Natural killer cell (primary cell): Measurements from ENCODE around the gene CLDN8. TPM values are rescaled to one million over a fixed set of nuclear protein-coding genes. Genes with fewer than 3 reads are reported as not detected.

Experiments used
- ATAC-seq, 3 donors: fragments of 150-1000 bp in 2 of 3; fragments of 200-7000 bp in 1 of 3; cut with Tn5 transposase; 1 replicate in 1 of 3; 2 replicates in 2 of 3; pipeline ENCODE4 v1.10.0; 2021; ENCODE audit warnings: mild to moderate bottlenecking in 2 of 3, moderate library complexity in 2 of 3
- DNase-seq, 2 donors: peaks; one replicate each; pipeline versions ENCODE4 v3.0.0 to v3.0.0-alpha.2; 2013 to 2021; ENCODE audit warnings: mixed read lengths in 1 of 2
- H3K27ac ChIP-seq: one replicate; pipeline ENCODE4 v1.5.1; 2013; ENCODE audit warnings: mild to moderate bottlenecking, low read length
- H3K27me3 ChIP-seq: one replicate; pipeline ENCODE4 v1.6.1; 2013; ENCODE audit warnings: low read length; ENCODE audit not compliant: control insufficient read depth, insufficient read depth
- H3K36me3 ChIP-seq: one replicate; pipeline ENCODE4 v1.6.1; 2013; ENCODE audit warnings: low read length; ENCODE audit not compliant: control insufficient read depth, insufficient read depth
- H3K4me1 ChIP-seq: one replicate; pipeline ENCODE4 v1.6.1; 2013; ENCODE audit warnings: low read length; ENCODE audit not compliant: control insufficient read depth, insufficient read depth
- H3K4me3 ChIP-seq: one replicate; pipeline ENCODE4 v1.5.1; 2013; ENCODE audit warnings: low read length
- H3K9me3 ChIP-seq: one replicate; pipeline ENCODE4 v1.6.1; 2013; ENCODE audit warnings: low read length; ENCODE audit not compliant: control insufficient read depth, insufficient read depth
- H3K27ac Mint-ChIP-seq, 2 donors: one replicate each; pipeline ENCODE4 v1.8.0; 2022; ENCODE audit warnings: mild to moderate bottlenecking in 2 of 2, mixed read lengths in 2 of 2, moderate library complexity in 1 of 2
- H3K27me3 Mint-ChIP-seq, 2 donors: one replicate each; pipeline ENCODE4 v1.8.0; 2022; ENCODE audit warnings: low read depth in 2 of 2, mixed read lengths in 2 of 2
- H3K36me3 Mint-ChIP-seq: one replicate; pipeline ENCODE4 v1.8.0; 2022; ENCODE audit warnings: mixed read lengths
- H3K4me1 Mint-ChIP-seq, 2 donors: one replicate each; pipeline ENCODE4 v1.8.0; 2022; ENCODE audit warnings: mixed read lengths in 2 of 2
- H3K4me3 Mint-ChIP-seq: one replicate; pipeline ENCODE4 v1.8.0; 2022; ENCODE audit warnings: mild to moderate bottlenecking, moderate library complexity, mixed read lengths
- H3K9me3 Mint-ChIP-seq, 2 donors: one replicate each; pipeline ENCODE4 v1.8.0; 2022; ENCODE audit warnings: mixed read lengths in 2 of 2
- CTCF ChIP-seq: fragments of 200-600 bp; IDR thresholded peaks from one replicate; pipeline ENCODE4 v1.8.0; 2022; ENCODE audit warnings: antibody characterized with exemption
- WGBS: methylation state at CpG from one replicate; pipeline ENCODE4 v1.1.7; 2013; ENCODE audit warnings: missing lambda C conversion rate; ENCODE audit not compliant: insufficient coverage; 5-methylcytosine and 5-hydroxymethylcytosine counted together
- intact Hi-C: fragments of 100-400 bp; cut with micrococcal nuclease; formaldehyde crosslinking; loops from one replicate; pipeline ENCODE4 v1.14.2; 2022
- total RNA-seq, 4 donors: library from RNA; stranded (reverse); fragments of 120-200 nt in 1 of 4; gene quantifications; one replicate each; pipeline versions ENCODE4 v1.2.3 to v1.2.4, GENCODE V29; 2013 to 2022

CLDN8 gene
- total RNA-seq, 3 donors from 2014 or later (not counting 1 experiment from before 2014, with no cell fraction given) = not detected

- Mint-ChIP-seq H3K36me3 (no peaks in the 10 kb centered on the region), H3K27ac (no peak overlapping the region), H3K4me3 (no peak overlapping the region), H3K9me3 (peaks cover 12 to 15% of the 10 kb centered on the region in 2 donors), H3K4me1 (no peaks in the 10 kb centered on the region), H3K27me3 (no peaks in the 10 kb centered on the region)
- H3K27ac ChIP-seq = no peak overlapping the region
- ATAC-seq = no peak
- H3K4me3 ChIP-seq = no peak overlapping the region
- H3K9me3 ChIP-seq = no peaks in the 10 kb centered on the region
- DNase-seq = no peak
- no peaks in the 10 kb centered on the region for H3K36me3 ChIP-seq
- H3K27me3 ChIP-seq = no peaks in the 10 kb centered on the region
- intact Hi-C loops = no loop called here
- no peak for TF ChIP-seq CTCF
- H3K4me1 ChIP-seq = no peaks in the 10 kb centered on the region
- WGBS = 93% methylated on average over 9 of the region's 9 CpGs
Measured at GRCh38 chr21:30166171-30166570, 49.7 kb downstream of the CLDN8 start.

GRCh38 chr21:30164796-30165195 lies 51.1 kb downstream of the CLDN8 start:
- no peak for ATAC-seq
- H3K36me3 ChIP-seq = no peaks in the 10 kb centered on the region
- no peaks in the 10 kb centered on the region for H3K27me3 Mint-ChIP-seq
- H3K36me3 Mint-ChIP-seq = no peaks in the 10 kb centered on the region
- H3K4me3 ChIP-seq = no peak overlapping the region
- no peaks in the 10 kb centered on the region for H3K4me1 Mint-ChIP-seq
- WGBS = 100% methylated on average over 1 of the region's 1 CpG
- H3K27ac ChIP-seq = no peak overlapping the region
- peaks cover 4 to 14% of the 10 kb centered on the region in 2 donors for H3K9me3 Mint-ChIP-seq
- H3K27ac Mint-ChIP-seq = no peak overlapping the region
- TF ChIP-seq CTCF = no peak
- intact Hi-C loops = no loop called here
- no peak for DNase-seq
- H3K4me1 ChIP-seq = no peaks in the 10 kb centered on the region
- H3K27me3 ChIP-seq = no peaks in the 10 kb centered on the region
- no peaks in the 10 kb centered on the region for H3K9me3 ChIP-seq
- no peak overlapping the region for H3K4me3 Mint-ChIP-seq

Other genes starting within 250 kb of the CLDN8 start
- gene CLDN17, start 49.3 kb downstream of the CLDN8 start, total RNA-seq = not detected
- gene KRTAP24-1, start 66.9 kb upstream of the CLDN8 start, total RNA-seq = not detected
- gene KRTAP25-1, start 73.4 kb upstream of the CLDN8 start, total RNA-seq = not detected
- not detected for gene KRTAP26-1, start 104.2 kb upstream of the CLDN8 start, total RNA-seq
- gene KRTAP27-1, start 121.6 kb upstream of the CLDN8 start, total RNA-seq = not detected
- not detected for gene KRTAP23-1, start 132.5 kb upstream of the CLDN8 start, total RNA-seq
- gene KRTAP13-2, start 156.2 kb upstream of the CLDN8 start, total RNA-seq = not detected
- gene KRTAP13-1, start 179.9 kb upstream of the CLDN8 start, total RNA-seq = not detected
- not detected for gene KRTAP13-3, start 209.8 kb upstream of the CLDN8 start, total RNA-seq
- not detected for gene KRTAP13-4, start 214.1 kb upstream of the CLDN8 start, total RNA-seq
- not detected for gene KRTAP15-1, start 224.2 kb upstream of the CLDN8 start, total RNA-seq